DOHH2 (cell line): Measurements from ENCODE around the gene TPM1.

Source experiments
- EZH2phosphoT487 ChIP-seq: fragments of 200-600 bp; sonication (generic); IDR thresholded peaks from 2 replicates; pipeline ENCODE4 v1.6.1; 2017; ENCODE audit warnings: borderline replicate concordance, mild to moderate bottlenecking, antibody characterized with exemption, low read length, moderate library complexity, mixed read lengths
- TF ChIP-seq, protein P1 (sequence below): fragments of 200-600 bp; sonication (generic); IDR thresholded peaks from one replicate; pipeline ENCODE4 v1.5.1; 2014; ENCODE audit warnings: antibody characterized with exemption, mild to moderate bottlenecking, low read depth, low read length; ENCODE audit not compliant: poor library complexity, severe bottlenecking

- TF ChIP-seq, protein P1, sequence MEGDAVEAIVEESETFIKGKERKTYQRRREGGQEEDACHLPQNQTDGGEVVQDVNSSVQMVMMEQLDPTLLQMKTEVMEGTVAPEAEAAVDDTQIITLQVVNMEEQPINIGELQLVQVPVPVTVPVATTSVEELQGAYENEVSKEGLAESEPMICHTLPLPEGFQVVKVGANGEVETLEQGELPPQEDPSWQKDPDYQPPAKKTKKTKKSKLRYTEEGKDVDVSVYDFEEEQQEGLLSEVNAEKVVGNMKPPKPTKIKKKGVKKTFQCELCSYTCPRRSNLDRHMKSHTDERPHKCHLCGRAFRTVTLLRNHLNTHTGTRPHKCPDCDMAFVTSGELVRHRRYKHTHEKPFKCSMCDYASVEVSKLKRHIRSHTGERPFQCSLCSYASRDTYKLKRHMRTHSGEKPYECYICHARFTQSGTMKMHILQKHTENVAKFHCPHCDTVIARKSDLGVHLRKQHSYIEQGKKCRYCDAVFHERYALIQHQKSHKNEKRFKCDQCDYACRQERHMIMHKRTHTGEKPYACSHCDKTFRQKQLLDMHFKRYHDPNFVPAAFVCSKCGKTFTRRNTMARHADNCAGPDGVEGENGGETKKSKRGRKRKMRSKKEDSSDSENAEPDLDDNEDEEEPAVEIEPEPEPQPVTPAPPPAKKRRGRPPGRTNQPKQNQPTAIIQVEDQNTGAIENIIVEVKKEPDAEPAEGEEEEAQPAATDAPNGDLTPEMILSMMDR = no peak
- no peak for TF ChIP-seq EZH2phosphoT487
These were observed 17.1 kb downstream of the TPM1 start for GRCh38 chr15:63059573-63060216.
